Bronchus fibroblast of lung (primary cell): Measurements from ENCODE around the gene KRTAP3-3. TPM values are rescaled to one million over a fixed set of nuclear protein-coding genes. Genes with fewer than 3 reads are reported as not detected.

ENCODE experiments used
- total RNA-seq: library from RNA; depleted of rRNA; stranded (reverse); fragments of >200 nt; gene quantifications from 2 replicates; pipeline ENCODE4 v1.2.3, GENCODE V29; 2015

The KRTAP3-3 gene
- total RNA-seq = not detected in 2 replicates

GRCh38 chr17:40993839-40994238, at the start of gene KRTAP3-3:
Gene KRTAP3-3, minus strand, starts transcription at chr17:40994164. Its CDS starts 67 bp downstream, at chr17:40994097.

DNA sequence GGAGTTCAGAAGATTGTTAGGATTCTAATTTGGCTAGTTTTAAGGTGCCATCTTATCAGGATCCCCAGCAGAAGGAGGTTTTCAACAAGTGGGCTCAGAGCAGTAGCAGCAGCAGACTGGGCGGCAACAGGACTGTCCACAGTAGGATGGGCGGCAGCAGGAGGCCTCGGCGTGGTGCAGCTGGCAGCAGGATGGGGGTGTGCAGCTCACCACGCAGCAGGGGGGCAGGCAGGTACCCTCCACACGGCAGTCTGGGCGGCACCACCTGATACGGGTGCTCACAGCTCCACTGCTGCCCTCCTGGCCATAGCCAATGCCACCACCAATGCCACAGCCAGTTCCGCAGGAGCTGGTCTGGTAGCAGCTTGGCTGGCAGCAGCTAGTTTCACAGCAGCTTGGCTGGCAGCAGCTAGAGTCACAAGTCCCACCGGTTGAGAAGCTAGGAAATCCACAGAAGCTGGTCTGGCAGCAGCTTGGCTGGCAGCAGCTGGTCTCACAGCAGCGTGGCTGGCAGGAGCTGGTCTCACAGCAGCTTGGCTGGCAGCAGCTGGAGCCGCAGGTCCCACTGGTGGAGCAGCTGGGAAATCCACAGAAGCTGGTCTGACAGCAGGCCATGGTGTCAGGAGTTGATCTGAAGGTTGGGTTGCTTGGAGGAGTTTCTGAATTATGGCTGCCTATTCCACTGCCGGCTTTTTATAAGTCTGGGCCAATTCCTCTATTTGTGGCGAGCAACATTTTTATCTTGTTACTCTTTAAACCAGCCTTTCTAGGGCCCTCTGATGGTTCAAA, 47.0 kb upstream of the KRTAP3-3 start, which contains the start of gene KRTAP1-1:
Gene KRTAP1-1 (minus strand): TSS at position 668 of the 789 bp plus-strand sequence. CDS start 53 bp downstream, at position 615.

GRCh38 chr17:41034346-41034935, 40.5 kb upstream of the KRTAP3-3 start, which contains the start of gene KRTAP1-3:
Gene KRTAP1-3, minus strand, starts transcription at chr17:41034874. Its CDS starts 53 bp downstream, at chr17:41034821.

DNA sequence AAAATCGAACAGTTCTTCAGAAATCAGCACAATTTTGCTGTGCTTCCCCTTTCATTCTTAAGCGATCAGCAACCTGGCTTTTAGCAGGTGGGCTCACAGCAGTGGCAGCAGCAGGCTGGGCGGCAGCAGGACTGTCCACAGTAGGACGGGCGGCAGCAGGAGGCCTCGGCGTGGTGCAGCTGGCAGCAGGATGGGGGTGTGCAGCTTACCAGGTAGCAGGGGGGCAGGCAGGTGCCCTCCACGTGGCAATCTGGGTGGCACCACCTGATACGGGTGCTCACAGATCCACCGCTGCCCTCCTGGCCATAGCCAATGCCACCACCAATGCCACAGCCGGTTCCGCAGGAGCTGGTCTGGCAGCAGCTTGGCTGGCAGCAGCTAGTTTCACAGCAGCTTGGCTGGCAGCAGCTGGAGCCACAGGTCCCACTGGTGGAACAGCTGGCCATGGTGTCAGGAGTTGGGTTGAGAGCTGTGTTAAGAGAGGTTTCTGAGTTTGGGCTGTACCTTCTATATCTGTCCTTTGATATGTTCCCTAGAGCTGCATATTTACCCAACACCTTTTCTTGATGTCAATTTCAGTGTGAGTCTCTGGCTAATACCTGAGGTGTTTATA, 35.8 kb upstream of the KRTAP3-3 start, which contains the start of gene KRTAP1-4:
Gene KRTAP1-4 (minus strand): TSS at position 563 of the 613 bp plus-strand sequence. CDS start 117 bp downstream, at position 446.

GRCh38 chr17:41026715-41027471, 32.9 kb upstream of the KRTAP3-3 start, which contains the start of gene KRTAP1-5:
Gene KRTAP1-5, minus strand, starts transcription at chr17:41027208. Its CDS starts 53 bp downstream, at chr17:41027155.

GRCh38 chr17:41008811-41009210, 14.8 kb upstream of the KRTAP3-3 start, which contains the start of gene KRTAP3-1:
Gene KRTAP3-1, minus strand, starts transcription at chr17:41009128. Its CDS starts 54 bp downstream, at chr17:41009074.

DNA sequence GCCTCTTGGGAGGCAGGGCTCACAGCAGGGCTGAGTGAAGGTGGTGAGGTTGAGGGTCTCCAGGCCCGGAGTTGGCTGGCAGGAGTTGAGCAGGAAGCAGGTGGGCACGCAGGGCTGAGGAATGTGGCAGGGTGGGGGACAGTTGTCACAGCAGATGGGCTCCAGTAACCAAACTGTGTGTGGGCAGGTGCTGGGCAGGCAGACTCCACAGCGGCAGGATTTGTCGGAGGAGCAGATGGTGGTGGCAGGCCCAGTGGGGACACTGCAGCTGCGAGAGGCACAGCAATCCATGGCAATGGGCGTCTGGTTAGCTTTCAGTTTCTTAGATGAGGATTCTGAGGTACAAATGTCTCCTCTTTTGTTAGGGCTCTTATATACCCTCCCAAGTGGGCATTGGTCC, 5.6 kb upstream of the KRTAP3-3 start, which contains the start of gene KRTAP3-2:
Gene KRTAP3-2 (minus strand): TSS at position 344 of the 400 bp plus-strand sequence. CDS start 53 bp downstream, at position 291.

DNA sequence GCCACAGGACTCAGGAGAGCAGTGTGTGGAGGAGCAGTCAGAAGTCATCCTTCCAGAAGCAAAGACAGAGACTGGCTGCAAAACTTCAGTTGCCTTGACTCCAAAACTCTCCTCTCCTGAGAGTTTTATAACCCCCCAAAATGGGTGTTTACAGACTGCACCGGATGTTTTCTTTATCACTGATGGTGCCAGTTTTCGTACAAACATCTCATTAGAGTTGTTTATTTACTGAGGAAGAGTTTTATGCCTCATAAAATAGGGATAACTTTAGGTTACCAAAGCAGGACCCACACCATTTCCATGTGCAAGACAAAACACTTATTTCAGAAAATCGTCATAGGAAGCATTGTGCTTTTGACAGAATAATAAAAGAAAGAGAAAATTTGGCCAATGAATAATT, 9.7 kb downstream of the KRTAP3-3 start, which contains the start of gene KRT40:
Gene KRT40 (minus strand): TSS at position 101 of the 400 bp plus-strand sequence. CDS start 53 bp downstream, at position 48.

DNA sequence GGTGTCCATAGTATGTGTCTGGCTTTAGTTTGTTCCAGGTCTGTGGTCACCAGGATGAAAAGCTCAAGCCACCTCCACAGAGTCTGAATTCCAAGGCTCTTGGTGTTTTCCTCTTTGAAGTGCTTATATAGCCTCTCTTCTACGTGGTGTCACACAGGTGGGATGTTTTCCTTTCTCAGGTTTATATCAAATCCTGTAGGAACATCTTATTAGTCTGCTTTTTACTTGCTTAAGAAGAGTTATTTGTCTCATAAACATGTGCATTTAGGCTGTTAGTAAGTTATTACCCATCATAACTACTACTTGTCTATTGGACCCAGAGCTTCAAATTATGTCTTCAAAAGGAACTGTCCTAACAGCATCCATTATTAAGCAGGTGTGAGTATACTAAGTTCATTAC, 27.1 kb downstream of the KRTAP3-3 start, which contains the start of gene KRT39:
Gene KRT39 (minus strand): TSS at position 101 of the 400 bp plus-strand sequence. CDS start 92 bp downstream, at position 9.

Other genes starting within 250 kb of the KRTAP3-3 start
- not detected in 2 replicates for gene KRT25, start 238.8 kb downstream of the KRTAP3-3 start, total RNA-seq
- not detected in 2 replicates for gene KRT26, start 222.0 kb downstream of the KRTAP3-3 start, total RNA-seq
- not detected in 2 replicates for gene KRT27, start 211.6 kb downstream of the KRTAP3-3 start, total RNA-seq
- gene KRT28, start 194.2 kb downstream of the KRTAP3-3 start, total RNA-seq = not detected in 2 replicates
- gene KRT10, start 171.6 kb downstream of the KRTAP3-3 start, total RNA-seq = 18.7 and 22.6 TPM in 2 replicates
- gene KRT12, start 126.9 kb downstream of the KRTAP3-3 start, total RNA-seq = not detected in 2 replicates
- not detected in 2 replicates for gene KRT20, start 108.9 kb downstream of the KRTAP3-3 start, total RNA-seq
- gene KRT23, start 56.5 kb downstream of the KRTAP3-3 start, total RNA-seq = under 0.01 TPM in 1 of 2 replicates, not detected in the other
- gene KRT39, start 27.2 kb downstream of the KRTAP3-3 start, total RNA-seq = not detected in 2 replicates
- gene KRT40, start 9.8 kb downstream of the KRTAP3-3 start, total RNA-seq = not detected in 2 replicates
- not detected in 2 replicates for gene KRTAP3-2, start 5.7 kb upstream of the KRTAP3-3 start, total RNA-seq
- not detected in 2 replicates for gene KRTAP3-1, start 15.0 kb upstream of the KRTAP3-3 start, total RNA-seq
- 0.50 and 0.59 TPM in 2 replicates for gene KRTAP1-5, start 33.0 kb upstream of the KRTAP3-3 start, total RNA-seq
- gene KRTAP1-4, start 36.0 kb upstream of the KRTAP3-3 start, total RNA-seq = not detected in 2 replicates
- not detected in 2 replicates for gene KRTAP1-3, start 40.7 kb upstream of the KRTAP3-3 start, total RNA-seq
- gene KRTAP1-1, start 47.3 kb upstream of the KRTAP3-3 start, total RNA-seq = not detected in 2 replicates
- gene KRTAP2-1, start 53.2 kb upstream of the KRTAP3-3 start, total RNA-seq = not detected in 2 replicates
- gene KRTAP2-2, start 61.1 kb upstream of the KRTAP3-3 start, total RNA-seq = not detected in 2 replicates
- not detected in 2 replicates for gene KRTAP2-3, start 66.0 kb upstream of the KRTAP3-3 start, total RNA-seq
- not detected in 2 replicates for gene KRTAP2-4, start 71.7 kb upstream of the KRTAP3-3 start, total RNA-seq
- not detected in 2 replicates for gene KRTAP4-7, start 90.0 kb upstream of the KRTAP3-3 start, total RNA-seq
- gene KRTAP4-8, start 104.0 kb upstream of the KRTAP3-3 start, total RNA-seq = not detected in 2 replicates
- not detected in 2 replicates for gene KRTAP4-16, start 108.0 kb upstream of the KRTAP3-3 start, total RNA-seq
- not detected in 2 replicates for gene KRTAP4-9, start 111.2 kb upstream of the KRTAP3-3 start, total RNA-seq
- not detected in 2 replicates for gene KRTAP4-11, start 124.2 kb upstream of the KRTAP3-3 start, total RNA-seq
- gene KRTAP4-12, start 130.0 kb upstream of the KRTAP3-3 start, total RNA-seq = not detected in 2 replicates
- not detected in 2 replicates for gene KRTAP4-6, start 146.4 kb upstream of the KRTAP3-3 start, total RNA-seq
- gene KRTAP4-5, start 155.7 kb upstream of the KRTAP3-3 start, total RNA-seq = not detected in 2 replicates
- not detected in 2 replicates for gene KRTAP4-4, start 166.6 kb upstream of the KRTAP3-3 start, total RNA-seq
- gene KRTAP4-3, start 174.1 kb upstream of the KRTAP3-3 start, total RNA-seq = not detected in 2 replicates
- gene KRTAP4-2, start 184.1 kb upstream of the KRTAP3-3 start, total RNA-seq = not detected in 2 replicates
- gene KRTAP4-1, start 190.7 kb upstream of the KRTAP3-3 start, total RNA-seq = not detected in 2 replicates
- not detected in 2 replicates for gene KRTAP9-1, start 195.7 kb upstream of the KRTAP3-3 start, total RNA-seq
- gene KRTAP9-2, start 232.5 kb upstream of the KRTAP3-3 start, total RNA-seq = not detected in 2 replicates
- gene KRTAP9-3, start 238.3 kb upstream of the KRTAP3-3 start, total RNA-seq = not detected in 2 replicates
- gene KRTAP9-8, start 243.8 kb upstream of the KRTAP3-3 start, total RNA-seq = not detected in 2 replicates